GM03348 (cell line): ENCODE measurements around the gene WDR11.

ENCODE experiments used
- DNase-seq: peaks from one replicate; pipeline ENCODE4 v3.0.0; 2012; ENCODE audit warnings: low spot score

WDR11 gene

DNA sequence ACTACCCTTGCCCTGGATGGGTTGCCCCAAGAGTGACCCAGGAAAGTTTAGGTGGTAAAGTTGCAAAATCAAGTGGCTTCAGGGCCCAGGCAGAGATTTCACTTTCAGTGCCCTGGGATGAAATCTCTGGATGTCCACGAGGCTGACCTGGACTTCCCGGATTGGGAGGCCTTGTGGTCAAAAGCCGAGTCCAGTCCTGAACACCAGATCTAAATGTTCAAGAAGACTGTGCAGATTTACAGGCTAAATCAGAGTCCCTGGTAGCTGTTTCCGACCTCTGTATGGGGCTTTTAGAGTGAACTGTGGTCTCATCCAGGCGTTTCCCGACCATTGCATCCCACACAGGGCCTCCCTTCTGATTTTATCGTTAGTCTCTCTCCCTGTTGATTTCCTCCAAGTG lies 95.3 kb downstream of the WDR11 start:
- DNase-seq = no peak

- DNase-seq = peak; percentile 93
Measured at GRCh38 chr10:120948889-120949608, 97.9 kb downstream of the WDR11 start.

GRCh38 chr10:120949609-120950031 lies 98.5 kb downstream of the WDR11 start:
- DNase-seq = no peak

DNA sequence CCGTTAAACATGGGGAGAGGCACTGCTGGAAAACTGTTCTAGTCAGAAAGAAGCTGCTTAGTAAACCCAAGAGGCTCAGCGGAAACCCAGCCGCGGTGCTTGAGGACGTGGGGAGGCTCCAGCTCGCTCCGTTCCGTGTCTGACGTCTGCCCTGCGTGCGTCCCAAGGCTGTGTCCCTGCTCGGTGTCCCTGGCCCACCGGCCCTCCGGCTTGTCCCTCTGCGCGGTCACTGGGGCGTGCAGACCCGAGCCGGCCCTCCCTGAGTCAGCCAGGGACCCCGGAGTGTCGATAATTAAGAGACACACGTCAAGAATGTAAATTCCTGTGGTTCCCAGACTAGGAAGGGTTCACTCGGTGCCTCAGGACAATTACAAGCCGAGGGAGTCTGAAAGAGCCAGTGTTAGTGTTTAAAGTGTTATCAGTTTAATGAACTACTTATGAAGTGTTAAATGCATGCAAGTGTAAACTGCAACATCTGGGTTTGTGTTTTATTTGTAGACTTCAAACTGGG lies 98.9 kb downstream of the WDR11 start:
- DNase-seq = peak; percentile 25

DNA sequence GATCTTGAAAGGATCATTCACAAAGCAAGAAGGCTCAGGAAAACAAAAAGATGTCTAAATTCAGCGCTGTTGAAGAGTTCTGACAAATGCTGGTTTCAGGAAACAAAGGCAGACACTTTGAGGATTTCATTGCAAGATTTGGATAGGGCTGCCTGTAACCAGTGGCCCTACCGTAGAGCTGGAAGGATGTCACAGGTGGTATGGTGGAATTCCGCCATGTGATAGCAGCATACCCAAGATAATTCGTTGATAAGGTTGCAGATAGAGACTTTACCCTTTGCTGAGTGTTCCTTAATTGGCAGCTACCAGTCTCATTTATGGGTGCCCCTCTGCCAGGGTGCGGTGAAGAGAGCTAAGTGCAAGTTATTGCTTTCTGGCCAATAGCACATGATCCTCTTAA lies 100.1 kb downstream of the WDR11 start:
- no peak for DNase-seq

- no peak for DNase-seq
Measured at GRCh38 chr10:120953897-120954296, 102.7 kb downstream of the WDR11 start.
